GM18907 (cell line): ENCODE measurements around the gene MARS1.
"Not testable (repeated sequence)": the region's sequence is repeated elsewhere in the genome, so short reads cannot be mapped to it uniquely, and the experiment has no call there.

ENCODE experiments used
- ATAC-seq: cut with Tn5 transposase; IDR thresholded peaks from one replicate; pipeline ENCODE4 v1.9.1; 2021; ENCODE audit warnings: mild to moderate bottlenecking, moderate library complexity; ENCODE audit not compliant: unreplicated experiment

MARS1 gene

GRCh38 chr12:57487597-57488401 lies at the start of gene MARS1:
MARS1 (plus strand) TSS chr12:57488068; CDS start chr12:57488091, 23 bp downstream.
- peak; percentile 96 for ATAC-seq

- no peak for ATAC-seq
These were observed 49.5 kb upstream of the MARS1 start for GRCh38 chr12:57438400-57438799.

GRCh38 chr12:57439762-57440266 lies 48.1 kb upstream of the MARS1 start:
- no peak for ATAC-seq

- ATAC-seq = not testable (repeated sequence)
These were observed 46.5 kb upstream of the MARS1 start for GRCh38 chr12:57441393-57441792.

GRCh38 chr12:57441846-57442427 lies 45.9 kb upstream of the MARS1 start:
- ATAC-seq = no peak

- not testable (repeated sequence) for ATAC-seq
These were observed 43.5 kb upstream of the MARS1 start for GRCh38 chr12:57444337-57444736.

GRCh38 chr12:57444744-57445143 lies 43.1 kb upstream of the MARS1 start:
- no peak for ATAC-seq

- no peak for ATAC-seq
These were observed 41.4 kb upstream of the MARS1 start for GRCh38 chr12:57446292-57446960.

- ATAC-seq = no peak
These were observed 39.2 kb upstream of the MARS1 start for GRCh38 chr12:57448669-57449068.

GRCh38 chr12:57449375-57449774 lies 38.5 kb upstream of the MARS1 start:
- no peak for ATAC-seq

GRCh38 chr12:57450057-57450456 lies 37.8 kb upstream of the MARS1 start:
- ATAC-seq = no peak

GRCh38 chr12:57451233-57451778 lies 36.6 kb upstream of the MARS1 start:
- ATAC-seq = no peak

GRCh38 chr12:57452181-57452936 lies 35.5 kb upstream of the MARS1 start:
- peak; percentile 6 for ATAC-seq

- peak; percentile 50 for ATAC-seq
These were observed 34.8 kb upstream of the MARS1 start for GRCh38 chr12:57452937-57453509.

GRCh38 chr12:57454213-57454565 lies 33.7 kb upstream of the MARS1 start:
- no peak for ATAC-seq

- no peak for ATAC-seq
These were observed 33.1 kb upstream of the MARS1 start, which contains the start of gene INHBE for GRCh38 chr12:57454566-57455373. INHBE (plus strand) TSS chr12:57455307; CDS start chr12:57455537, 230 bp downstream.

- no peak for ATAC-seq
These were observed 32.3 kb upstream of the MARS1 start for GRCh38 chr12:57455374-57456144.

- ATAC-seq = peak; percentile 42
These were observed 31.6 kb upstream of the MARS1 start for GRCh38 chr12:57456145-57456700.
